SU-DHL-6 (cell line): ENCODE measurements around the gene PSMC5.
"Not testable (repeated sequence)": the region's sequence is repeated elsewhere in the genome, so short reads cannot be mapped to it uniquely, and the experiment has no call there.

Source experiments
- H2AFZ ChIP-seq: fragments of 200-600 bp; sonication (generic); 2 replicates; pipeline ENCODE4 v1.6.1; 2014; ENCODE audit warnings: low read depth, mild to moderate bottlenecking, moderate library complexity, mixed read lengths, antibody characterized with exemption, low read length; ENCODE audit not compliant: severe bottlenecking
- H3F3A ChIP-seq: fragments of 200-600 bp; shearing (Covaris generic); 2 replicates; pipeline ENCODE4 v1.6.0; 2016; ENCODE audit warnings: antibody characterized with exemption, mild to moderate bottlenecking; ENCODE audit not compliant: insufficient read depth
- H3K27ac ChIP-seq: fragments of 200-600 bp; sonication (generic); 2 replicates; pipeline ENCODE4 v1.5.1; 2016; ENCODE audit warnings: low read depth, mild to moderate bottlenecking, low read length, moderate library complexity, mixed read lengths
- H3K27me3 ChIP-seq: fragments of 200-600 bp; sonication (generic), shearing (Covaris generic); 2 replicates; pipeline ENCODE4 v1.6.0; 2014; ENCODE audit warnings: mild to moderate bottlenecking, low read length
- H3K36me3 ChIP-seq: fragments of 200-600 bp; sonication (generic); 2 replicates; pipeline ENCODE4 v1.6.1; 2014; ENCODE audit warnings: mild to moderate bottlenecking, low read length, mixed read lengths
- H3K4me2 ChIP-seq: fragments of 300-600, 200-600 bp; shearing (Covaris generic), sonication (generic); 2 replicates; pipeline ENCODE4 v1.6.0; 2014; ENCODE audit warnings: low read length, low read depth, mild to moderate bottlenecking; ENCODE audit not compliant: poor library complexity, severe bottlenecking
- H3K4me3 ChIP-seq: fragments of 200-600 bp; sonication (generic); 2 replicates; pipeline ENCODE4 v1.5.1; 2014; ENCODE audit warnings: antibody characterized with exemption, low read length, mild to moderate bottlenecking, mixed read lengths; ENCODE audit not compliant: insufficient read depth, poor library complexity, severe bottlenecking
- H3K79me2 ChIP-seq: fragments of 200-600 bp; sonication (generic); 2 replicates; pipeline ENCODE4 v1.6.1; 2014; ENCODE audit warnings: mild to moderate bottlenecking, low read length, moderate library complexity; ENCODE audit not compliant: insufficient read depth
- H3K9ac ChIP-seq: fragments of 200-600 bp; sonication (generic); 2 replicates; pipeline ENCODE4 v1.7.0; 2014; ENCODE audit warnings: mild to moderate bottlenecking, low read length
- H3K9me2 ChIP-seq: fragments of 200-600 bp; sonication (generic); replicated peaks from 2 replicates; pipeline ENCODE4 v1.6.1; 2014; ENCODE audit warnings: low read length; ENCODE audit not compliant: insufficient read depth
- H3K9me3 ChIP-seq: fragments of 200-600 bp; sonication (generic); 2 replicates; pipeline ENCODE4 v1.6.1; 2014; ENCODE audit warnings: low read length, mixed read lengths; ENCODE audit not compliant: insufficient read depth
- H4K20me1 ChIP-seq: fragments of 200-600 bp; sonication (generic); 2 replicates; pipeline ENCODE4 v1.6.1; 2014; ENCODE audit warnings: low read depth, mild to moderate bottlenecking, antibody characterized with exemption, low read length, moderate library complexity, mixed read lengths
- EZH2phosphoT487 ChIP-seq: fragments of 200-600 bp; sonication (generic), shearing (Covaris generic); conservative IDR thresholded peaks from 2 replicates; pipeline ENCODE4 v1.6.1; 2018; ENCODE audit warnings: mild to moderate bottlenecking, antibody characterized with exemption, low read length, moderate library complexity, mixed read lengths
- TF ChIP-seq, protein P1 (sequence below): fragments of 200-600 bp; sonication (generic); IDR thresholded peaks from one replicate; pipeline ENCODE4 v1.5.1; 2017; ENCODE audit warnings: antibody characterized with exemption, mild to moderate bottlenecking, low read length, moderate library complexity; ENCODE audit not compliant: insufficient read depth, poor library complexity, severe bottlenecking

The PSMC5 gene

GRCh38 chr17:63880706-63881105, 53.5 kb downstream of the PSMC5 start:
- no peak for TF ChIP-seq EZH2phosphoT487
- TF ChIP-seq, protein P1, sequence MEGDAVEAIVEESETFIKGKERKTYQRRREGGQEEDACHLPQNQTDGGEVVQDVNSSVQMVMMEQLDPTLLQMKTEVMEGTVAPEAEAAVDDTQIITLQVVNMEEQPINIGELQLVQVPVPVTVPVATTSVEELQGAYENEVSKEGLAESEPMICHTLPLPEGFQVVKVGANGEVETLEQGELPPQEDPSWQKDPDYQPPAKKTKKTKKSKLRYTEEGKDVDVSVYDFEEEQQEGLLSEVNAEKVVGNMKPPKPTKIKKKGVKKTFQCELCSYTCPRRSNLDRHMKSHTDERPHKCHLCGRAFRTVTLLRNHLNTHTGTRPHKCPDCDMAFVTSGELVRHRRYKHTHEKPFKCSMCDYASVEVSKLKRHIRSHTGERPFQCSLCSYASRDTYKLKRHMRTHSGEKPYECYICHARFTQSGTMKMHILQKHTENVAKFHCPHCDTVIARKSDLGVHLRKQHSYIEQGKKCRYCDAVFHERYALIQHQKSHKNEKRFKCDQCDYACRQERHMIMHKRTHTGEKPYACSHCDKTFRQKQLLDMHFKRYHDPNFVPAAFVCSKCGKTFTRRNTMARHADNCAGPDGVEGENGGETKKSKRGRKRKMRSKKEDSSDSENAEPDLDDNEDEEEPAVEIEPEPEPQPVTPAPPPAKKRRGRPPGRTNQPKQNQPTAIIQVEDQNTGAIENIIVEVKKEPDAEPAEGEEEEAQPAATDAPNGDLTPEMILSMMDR = no peak
- no peak overlapping the region for H3K27ac ChIP-seq
- H3K4me2 ChIP-seq = no peak overlapping the region
- no peaks in the 10 kb centered on the region for H3K36me3 ChIP-seq
- H3K9me3 ChIP-seq = no peaks in the 10 kb centered on the region
- no peaks in the 10 kb centered on the region for H3K9me2 ChIP-seq
- no peak overlapping the region for H3K9ac ChIP-seq
- no peaks in the 10 kb centered on the region for H3K27me3 ChIP-seq
- H2AFZ ChIP-seq = no peak overlapping the region
- no peaks in the 10 kb centered on the region for H4K20me1 ChIP-seq
- no peaks in the 10 kb centered on the region for H3F3A ChIP-seq
- no peaks in the 10 kb centered on the region for H3K79me2 ChIP-seq
- H3K4me3 ChIP-seq = no peak overlapping the region

DNA sequence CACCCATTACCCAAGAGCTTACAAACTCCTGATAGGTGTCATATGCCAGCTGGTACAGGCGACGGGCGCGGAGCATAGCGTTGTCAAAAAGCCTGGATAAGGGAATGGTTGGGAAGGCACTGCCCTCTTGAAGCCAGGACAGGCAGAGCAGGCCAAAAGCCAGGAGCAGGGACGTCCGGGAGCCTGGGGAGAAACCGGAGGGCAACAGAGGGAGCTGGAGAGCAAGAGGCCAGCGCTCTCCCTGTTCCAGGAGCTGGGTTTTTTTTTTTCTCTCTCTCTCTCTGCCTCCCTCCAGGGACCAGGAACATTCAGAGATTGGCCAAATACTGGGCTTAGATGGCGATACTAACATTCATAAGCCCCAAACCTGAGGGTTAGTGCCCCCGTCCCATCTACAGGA, 54.1 kb downstream of the PSMC5 start:
- H3K27me3 ChIP-seq, H3K9me3 ChIP-seq, H3K4me3 ChIP-seq, H3K27ac ChIP-seq, H3K79me2 ChIP-seq, H3F3A ChIP-seq, H3K4me2 ChIP-seq, H2AFZ ChIP-seq, H3K9me2 ChIP-seq, H3K36me3 ChIP-seq, H3K9ac ChIP-seq, H4K20me1 ChIP-seq: not testable (repeated sequence)
